Stimulated activated effector memory CD8-positive, alpha-beta T cell treated with anti-CD3 and anti-CD28 coated beads, Interleukin-12 subunit alpha, Interleukin-12 subunit beta, amount 100 ng/mL, for 72 hours (primary cell): ENCODE measurements around the gene RTP1.
A peak's percentile ranks its signal among the peaks of the same experiment; 100 is the strongest.
"Not testable (repeated sequence)": the region's sequence is repeated elsewhere in the genome, so short reads cannot be mapped to it uniquely, and the experiment has no call there.

Experiments
- ATAC-seq: fragments of 150-1000 bp; cut with Tn5 transposase; 2 replicates; pipeline ENCODE4 v1.10.0; 2021
- DNase-seq, 2 donors: peaks; one replicate each; pipeline ENCODE4 v3.0.0; 2021 to 2022; ENCODE audit warnings: low spot score in 2 of 2
- H3K27ac Mint-ChIP-seq: one replicate; pipeline ENCODE4 v1.8.0; 2022; ENCODE audit warnings: mild to moderate bottlenecking, mixed read lengths
- H3K36me3 Mint-ChIP-seq: one replicate; pipeline ENCODE4 v1.8.0; 2022; ENCODE audit warnings: mild to moderate bottlenecking, mixed read lengths
- H3K4me1 Mint-ChIP-seq: one replicate; pipeline ENCODE4 v1.8.0; 2022; ENCODE audit warnings: mixed read lengths
- H3K4me3 Mint-ChIP-seq: one replicate; pipeline ENCODE4 v1.8.0; 2022; ENCODE audit warnings: mild to moderate bottlenecking, mixed read lengths
- H3K9me3 Mint-ChIP-seq: one replicate; pipeline ENCODE4 v1.8.0; 2022; ENCODE audit warnings: mixed read lengths

RTP1 gene

GRCh38 chr3:187186375-187186774, 10.9 kb upstream of the RTP1 start:
- Mint-ChIP-seq H3K36me3 (no peaks in the 10 kb centered on the region), H3K27ac (no peak overlapping the region), H3K4me1 (no peaks in the 10 kb centered on the region), H3K9me3 (no peaks in the 10 kb centered on the region), H3K4me3 (no peak overlapping the region)
- DNase-seq (no peak), ATAC-seq (no peak)

GRCh38 chr3:187186801-187187421, 10.4 kb upstream of the RTP1 start:
- H3K4me3 Mint-ChIP-seq: no peak overlapping the region
- no peaks in the 10 kb centered on the region for H3K9me3 Mint-ChIP-seq
- H3K27ac Mint-ChIP-seq: no peak overlapping the region
- H3K36me3 Mint-ChIP-seq: no peaks in the 10 kb centered on the region
- ATAC-seq: no peak
- no peak for DNase-seq
- H3K4me1 Mint-ChIP-seq: no peaks in the 10 kb centered on the region

- Mint-ChIP-seq H3K4me1 (no peaks in the 10 kb centered on the region), H3K36me3 (no peaks in the 10 kb centered on the region), H3K4me3 (no peak overlapping the region), H3K9me3 (no peaks in the 10 kb centered on the region), H3K27ac (no peak overlapping the region)
- no peak for ATAC-seq
- no peak for DNase-seq
Measured at GRCh38 chr3:187188931-187189330, 8.4 kb upstream of the RTP1 start.

GRCh38 chr3:187191271-187191670, 6.0 kb upstream of the RTP1 start:
- H3K4me3 Mint-ChIP-seq: no peak overlapping the region
- no peaks in the 10 kb centered on the region for H3K9me3 Mint-ChIP-seq
- H3K36me3 Mint-ChIP-seq: no peaks in the 10 kb centered on the region
- no peak for ATAC-seq
- H3K4me1 Mint-ChIP-seq: no peaks in the 10 kb centered on the region
- no peak overlapping the region for H3K27ac Mint-ChIP-seq
- DNase-seq: no peak

GRCh38 chr3:187193181-187193580, 4.1 kb upstream of the RTP1 start:
- H3K4me1 Mint-ChIP-seq: no peaks in the 10 kb centered on the region
- H3K4me3 Mint-ChIP-seq: no peak overlapping the region
- no peak for ATAC-seq
- no peaks in the 10 kb centered on the region for H3K36me3 Mint-ChIP-seq
- H3K9me3 Mint-ChIP-seq: no peaks in the 10 kb centered on the region
- no peak overlapping the region for H3K27ac Mint-ChIP-seq
- no peak for DNase-seq

- Mint-ChIP-seq H3K9me3 (no peaks in the 10 kb centered on the region), H3K4me3 (no peak overlapping the region), H3K27ac (no peak overlapping the region), H3K4me1 (no peaks in the 10 kb centered on the region), H3K36me3 (no peaks in the 10 kb centered on the region)
- no peak for ATAC-seq
- DNase-seq: no peak
Measured at GRCh38 chr3:187196573-187197334, 532 bp upstream of the RTP1 start.

- no peak for ATAC-seq
- DNase-seq: no peak
- H3K9me3 Mint-ChIP-seq: no peaks in the 10 kb centered on the region
- H3K36me3 Mint-ChIP-seq: no peaks in the 10 kb centered on the region
- H3K27ac Mint-ChIP-seq: peak overlapping the region; percentile 29
- no peak overlapping the region for H3K4me3 Mint-ChIP-seq
- H3K4me1 Mint-ChIP-seq: no peaks in the 10 kb centered on the region
Measured at GRCh38 chr3:187198490-187198889, 1.2 kb downstream of the RTP1 start.

- not testable (repeated sequence) for ATAC-seq, H3K36me3 Mint-ChIP-seq, H3K9me3 Mint-ChIP-seq, H3K4me1 Mint-ChIP-seq, DNase-seq, H3K27ac Mint-ChIP-seq, H3K4me3 Mint-ChIP-seq
Measured at GRCh38 chr3:187199463-187200050, 2.3 kb downstream of the RTP1 start.

- H3K36me3 Mint-ChIP-seq: no peaks in the 10 kb centered on the region
- H3K4me3 Mint-ChIP-seq: no peak overlapping the region
Measured at GRCh38 chr3:187205683-187206082, 8.4 kb downstream of the RTP1 start.

GRCh38 chr3:187207062-187207461, 9.8 kb downstream of the RTP1 start:
- Mint-ChIP-seq H3K4me1 (no peaks in the 10 kb centered on the region), H3K9me3 (peaks cover 2% of the 10 kb centered on the region), H3K4me3 (no peak overlapping the region), H3K36me3 (no peaks in the 10 kb centered on the region), H3K27ac (no peak overlapping the region)
- DNase-seq (no peak), ATAC-seq (no peak)

More at GRCh38 chr3:187205683-187206082, 8.4 kb downstream of the RTP1 start:
- no peak overlapping the region for H3K27ac Mint-ChIP-seq
- H3K9me3 Mint-ChIP-seq: peaks cover 2% of the 10 kb centered on the region
- ATAC-seq (peak; percentile 73), DNase-seq (no peak)
- H3K4me1 Mint-ChIP-seq: no peaks in the 10 kb centered on the region

- no peak for ATAC-seq
- no peaks in the 10 kb centered on the region for H3K4me1 Mint-ChIP-seq
- peaks cover 2% of the 10 kb centered on the region for H3K9me3 Mint-ChIP-seq
- H3K36me3 Mint-ChIP-seq: no peaks in the 10 kb centered on the region
- H3K27ac Mint-ChIP-seq: no peak overlapping the region
- H3K4me3 Mint-ChIP-seq: no peak overlapping the region
- no peak for DNase-seq
Measured at GRCh38 chr3:187207624-187208023, 10.3 kb downstream of the RTP1 start.

- Mint-ChIP-seq H3K9me3 (peaks cover 2% of the 10 kb centered on the region), H3K4me1 (no peaks in the 10 kb centered on the region)
- no peak for ATAC-seq
Measured at GRCh38 chr3:187208159-187208558, 10.9 kb downstream of the RTP1 start.

GRCh38 chr3:187209491-187209890, 12.2 kb downstream of the RTP1 start:
- Mint-ChIP-seq H3K4me1 (no peaks in the 10 kb centered on the region), H3K27ac (no peak overlapping the region), H3K36me3 (no peaks in the 10 kb centered on the region), H3K4me3 (no peak overlapping the region), H3K9me3 (peaks cover 2% of the 10 kb centered on the region)
- no peak for DNase-seq
- ATAC-seq: no peak

More at GRCh38 chr3:187208159-187208558, 10.9 kb downstream of the RTP1 start:
- DNase-seq: no peak
- Mint-ChIP-seq H3K4me3 (no peak overlapping the region), H3K36me3 (no peaks in the 10 kb centered on the region), H3K27ac (no peak overlapping the region)

GRCh38 chr3:187210091-187210490, 12.8 kb downstream of the RTP1 start:
- Mint-ChIP-seq H3K4me1 (no peaks in the 10 kb centered on the region), H3K9me3 (peaks cover 2% of the 10 kb centered on the region), H3K36me3 (no peaks in the 10 kb centered on the region), H3K4me3 (no peak overlapping the region), H3K27ac (no peak overlapping the region)
- no peak for ATAC-seq
- no peak for DNase-seq

GRCh38 chr3:187210545-187211327, 13.4 kb downstream of the RTP1 start:
- Mint-ChIP-seq H3K4me1 (no peaks in the 10 kb centered on the region), H3K9me3 (peaks cover 2% of the 10 kb centered on the region), H3K4me3 (no peak overlapping the region), H3K27ac (no peak overlapping the region), H3K36me3 (no peaks in the 10 kb centered on the region)
- no peak for ATAC-seq
- DNase-seq: no peak
